ENCODE measurements around the gene PREX1. TPM values are rescaled to one million over a fixed set of nuclear protein-coding genes. Genes with fewer than 3 reads are reported as not detected.

The PREX1 gene
- total and polyA plus RNA-seq, 3 donors from 2014 or later = 18.0 to 36.5 (median 27.1) TPM

GRCh38 chr20:48651271-48651670 is 176.5 kb downstream of the PREX1 start:
- H3K4me3 ChIP-seq = no peak overlapping the region
- no peak overlapping the region for H3K27ac ChIP-seq
- TF ChIP-seq POLR2A (IDR thresholded peaks at IDR 0.05) = no peak
- no peak for TF ChIP-seq CTCF (IDR thresholded peaks at IDR 0.05)
- WGBS, 2 donors = 93 to 98% methylated on average over 11 to 14 of the region's 14 CpGs
- H3K9me3 ChIP-seq = no peaks in the 10 kb centered on the region
- DNase-seq = no peak
- H3K4me1 ChIP-seq = peaks cover 3% of the 10 kb centered on the region
- intact Hi-C loops (cut with DNase I; ENCODE audit: low total_unique reads) = no loop called here
- no peaks in the 10 kb centered on the region for H3K27me3 ChIP-seq
- no peaks in the 10 kb centered on the region for H3K36me3 ChIP-seq (ENCODE audit: low read depth, missing control alignments)

GRCh38 chr20:48649868-48650267 is 177.9 kb downstream of the PREX1 start:
- peaks cover 3% of the 10 kb centered on the region for H3K4me1 ChIP-seq
- H3K36me3 ChIP-seq (ENCODE audit: low read depth, missing control alignments) = no peaks in the 10 kb centered on the region
- WGBS, 2 donors = 87 to 89% methylated on average over 6 to 9 of the region's 9 CpGs
- H3K27me3 ChIP-seq = no peaks in the 10 kb centered on the region
- intact Hi-C loops (cut with DNase I; ENCODE audit: low total_unique reads) = no loop called here
- no peak for TF ChIP-seq CTCF (IDR thresholded peaks at IDR 0.05)
- TF ChIP-seq POLR2A (IDR thresholded peaks at IDR 0.05) = no peak
- H3K4me3 ChIP-seq = no peak overlapping the region
- no peak overlapping the region for H3K27ac ChIP-seq
- H3K9me3 ChIP-seq = no peaks in the 10 kb centered on the region
- no peak for DNase-seq

GRCh38 chr20:48649104-48649626 is 178.6 kb downstream of the PREX1 start:
- WGBS, 2 donors = 86 to 89% methylated on average over 5 to 9 of the region's 9 CpGs
- no peaks in the 10 kb centered on the region for H3K36me3 ChIP-seq (ENCODE audit: low read depth, missing control alignments)

GRCh38 chr20:48648482-48649051 is 179.2 kb downstream of the PREX1 start:
- 51 to 58% methylated on average over 9 of the region's 9 CpGs for WGBS, 2 donors
- Histone ChIP-seq H3K4me3 (no peak overlapping the region), H3K27me3 (no peaks in the 10 kb centered on the region), H3K4me1 (peaks cover 3% of the 10 kb centered on the region), H3K9me3 (no peaks in the 10 kb centered on the region), H3K27ac (no peak overlapping the region), H3K36me3 (ENCODE audit: low read depth, missing control alignments) (no peaks in the 10 kb centered on the region)
- TF ChIP-seq POLR2A (IDR thresholded peaks at IDR 0.05) (no peak), CTCF (IDR thresholded peaks at IDR 0.05) (no peak)
- intact Hi-C loops (cut with DNase I; ENCODE audit: low total_unique reads) = no loop called here
- DNase-seq = peak; percentile 52

More at GRCh38 chr20:48649104-48649626, 178.6 kb downstream of the PREX1 start:
- H3K27ac ChIP-seq = no peak overlapping the region
- DNase-seq = no peak
- H3K4me1 ChIP-seq = peaks cover 3% of the 10 kb centered on the region
- intact Hi-C loops (cut with DNase I; ENCODE audit: low total_unique reads) = no loop called here
- TF ChIP-seq CTCF (IDR thresholded peaks at IDR 0.05) (no peak), POLR2A (IDR thresholded peaks at IDR 0.05) (no peak)
- no peak overlapping the region for H3K4me3 ChIP-seq
- H3K9me3 ChIP-seq = no peaks in the 10 kb centered on the region
- no peaks in the 10 kb centered on the region for H3K27me3 ChIP-seq

- H3K4me1 ChIP-seq = peaks cover 3% of the 10 kb centered on the region
- WGBS, 2 donors = 81 to 85% methylated on average over 5 of the region's 5 CpGs
- no peaks in the 10 kb centered on the region for H3K36me3 ChIP-seq (ENCODE audit: low read depth, missing control alignments)
- no peak for DNase-seq
- intact Hi-C loops (cut with DNase I; ENCODE audit: low total_unique reads) = no loop called here
- no peak overlapping the region for H3K27ac ChIP-seq
- H3K4me3 ChIP-seq = no peak overlapping the region
- H3K27me3 ChIP-seq = no peaks in the 10 kb centered on the region
- no peaks in the 10 kb centered on the region for H3K9me3 ChIP-seq
- TF ChIP-seq CTCF (IDR thresholded peaks at IDR 0.05) = no peak
- no peak for TF ChIP-seq POLR2A (IDR thresholded peaks at IDR 0.05)
Measured at GRCh38 chr20:48647858-48648257, 179.9 kb downstream of the PREX1 start.
